Osteocyte (in vitro differentiated cells): ENCODE results near the gene AFF3. TPM values are rescaled to one million over a fixed set of nuclear protein-coding genes. Genes with fewer than 3 reads are reported as not detected.

ENCODE experiments used
- DNase-seq: peaks from one replicate; pipeline ENCODE4 v3.0.0; 2021; ENCODE audit warnings: mixed read lengths; ENCODE audit not compliant: unreplicated experiment; ENCODE audit errors: extremely low spot score
- H3K27ac Mint-ChIP-seq: one replicate; pipeline ENCODE4 v1.8.0; 2021; ENCODE audit warnings: mild to moderate bottlenecking, mixed read lengths; ENCODE audit not compliant: unreplicated experiment
- H3K27me3 Mint-ChIP-seq: one replicate; pipeline ENCODE4 v1.8.0; 2021; ENCODE audit warnings: mixed read lengths; ENCODE audit not compliant: unreplicated experiment
- H3K36me3 Mint-ChIP-seq: one replicate; pipeline ENCODE4 v1.8.0; 2021; ENCODE audit warnings: mixed read lengths; ENCODE audit not compliant: unreplicated experiment
- H3K4me1 Mint-ChIP-seq: one replicate; pipeline ENCODE4 v1.8.0; 2021; ENCODE audit warnings: mixed read lengths; ENCODE audit not compliant: unreplicated experiment
- H3K4me3 Mint-ChIP-seq: one replicate; pipeline ENCODE4 v1.8.0; 2021; ENCODE audit warnings: mild to moderate bottlenecking, moderate library complexity, mixed read lengths; ENCODE audit not compliant: unreplicated experiment
- H3K9me3 Mint-ChIP-seq: one replicate; pipeline ENCODE4 v1.8.0; 2021; ENCODE audit warnings: mixed read lengths; ENCODE audit not compliant: unreplicated experiment
- total RNA-seq: library from RNA; stranded (reverse); gene quantifications from 2 replicates; pipeline ENCODE4 v1.2.1, GENCODE V29; 2021
- TF ChIP-seq, protein P1 (sequence below): fragments of 200-600 bp; sonication (generic); IDR thresholded peaks from 2 replicates; pipeline ENCODE4 v1.5.0; 2021; ENCODE audit warnings: antibody characterized with exemption, mild to moderate bottlenecking, moderate library complexity

The AFF3 gene
- total RNA-seq, 1 donor from 2014 or later: 248 TPM

DNA sequence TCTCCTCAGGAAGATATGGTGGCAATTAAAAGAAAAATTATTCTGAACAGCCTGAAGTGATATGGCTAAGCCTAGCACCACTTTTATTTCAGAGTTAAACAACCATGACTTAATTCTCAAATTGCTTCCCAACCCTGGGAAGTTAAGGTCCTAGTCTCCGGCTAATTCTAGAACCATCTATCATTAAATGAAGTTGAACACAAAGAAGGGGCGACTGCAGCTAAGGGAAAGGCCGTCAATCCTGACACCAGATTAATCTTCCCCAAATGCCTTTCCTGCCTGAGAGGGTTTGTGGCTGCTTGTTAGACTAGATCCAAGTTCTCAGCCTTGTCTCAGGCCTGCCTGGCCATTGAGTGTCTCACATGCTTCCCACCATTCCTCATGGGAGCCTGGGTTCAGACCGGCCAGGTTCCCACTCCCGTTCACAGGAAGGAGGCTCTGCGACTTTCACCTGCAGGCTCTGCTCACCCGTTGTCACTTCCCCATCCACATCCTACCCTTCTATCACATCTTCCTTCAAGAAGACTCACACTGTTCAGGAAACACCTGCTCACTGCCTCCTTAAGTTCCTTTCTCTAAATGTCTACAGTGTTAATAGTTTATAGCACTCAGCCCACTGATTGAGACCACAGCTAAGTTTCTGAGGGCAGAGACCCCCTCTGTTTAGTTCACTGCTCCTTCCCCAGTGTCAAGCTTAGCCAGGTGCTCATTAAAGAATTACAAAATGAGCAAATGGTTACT is 369.6 kb downstream of the AFF3 start:
- peaks cover 14% of the 10 kb centered on the region for H3K9me3 Mint-ChIP-seq
- H3K27ac Mint-ChIP-seq: no peak overlapping the region
- H3K36me3 Mint-ChIP-seq: peaks cover 54% of the 10 kb centered on the region
- TF ChIP-seq, protein P1, sequence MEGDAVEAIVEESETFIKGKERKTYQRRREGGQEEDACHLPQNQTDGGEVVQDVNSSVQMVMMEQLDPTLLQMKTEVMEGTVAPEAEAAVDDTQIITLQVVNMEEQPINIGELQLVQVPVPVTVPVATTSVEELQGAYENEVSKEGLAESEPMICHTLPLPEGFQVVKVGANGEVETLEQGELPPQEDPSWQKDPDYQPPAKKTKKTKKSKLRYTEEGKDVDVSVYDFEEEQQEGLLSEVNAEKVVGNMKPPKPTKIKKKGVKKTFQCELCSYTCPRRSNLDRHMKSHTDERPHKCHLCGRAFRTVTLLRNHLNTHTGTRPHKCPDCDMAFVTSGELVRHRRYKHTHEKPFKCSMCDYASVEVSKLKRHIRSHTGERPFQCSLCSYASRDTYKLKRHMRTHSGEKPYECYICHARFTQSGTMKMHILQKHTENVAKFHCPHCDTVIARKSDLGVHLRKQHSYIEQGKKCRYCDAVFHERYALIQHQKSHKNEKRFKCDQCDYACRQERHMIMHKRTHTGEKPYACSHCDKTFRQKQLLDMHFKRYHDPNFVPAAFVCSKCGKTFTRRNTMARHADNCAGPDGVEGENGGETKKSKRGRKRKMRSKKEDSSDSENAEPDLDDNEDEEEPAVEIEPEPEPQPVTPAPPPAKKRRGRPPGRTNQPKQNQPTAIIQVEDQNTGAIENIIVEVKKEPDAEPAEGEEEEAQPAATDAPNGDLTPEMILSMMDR: no peak
- no peaks in the 10 kb centered on the region for H3K27me3 Mint-ChIP-seq
- H3K4me3 Mint-ChIP-seq: no peak overlapping the region
- peaks cover 48% of the 10 kb centered on the region for H3K4me1 Mint-ChIP-seq
- DNase-seq: no peak

DNA sequence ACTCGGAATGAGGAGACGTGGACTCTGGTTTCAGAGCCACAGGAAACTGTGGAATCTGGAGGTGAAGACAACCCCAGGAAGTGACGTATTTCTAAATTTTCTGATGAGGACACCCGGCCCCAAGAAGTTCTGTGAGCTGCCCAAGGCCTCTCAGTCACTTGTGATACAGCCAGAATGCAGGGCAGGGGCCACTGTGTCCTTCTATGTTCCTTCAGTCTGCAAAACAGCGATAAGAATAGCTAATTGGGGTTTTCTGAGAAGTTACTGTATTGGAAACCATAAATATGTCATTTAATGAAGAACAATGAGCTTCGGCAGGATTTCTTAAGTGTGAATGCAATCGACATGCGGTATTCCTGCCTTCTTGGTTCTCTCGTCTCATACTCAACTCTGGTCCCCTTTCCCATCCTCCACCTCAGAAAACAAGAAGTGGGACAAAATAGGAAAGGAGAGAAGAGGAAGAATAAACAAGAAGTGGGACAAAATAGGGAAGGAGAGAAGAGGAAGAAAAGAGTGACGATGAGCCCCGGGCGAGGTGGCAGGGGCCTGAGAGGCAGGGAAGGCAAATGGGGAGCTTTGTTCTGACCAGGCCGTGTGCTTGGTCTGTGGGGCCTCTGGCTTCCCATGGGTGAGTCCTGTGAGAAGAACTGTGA is 370.6 kb downstream of the AFF3 start:
- Mint-ChIP-seq H3K9me3 (peaks cover 14% of the 10 kb centered on the region), H3K27ac (peak overlapping the region; percentile 38), H3K4me1 (peaks cover 46% of the 10 kb centered on the region), H3K27me3 (no peaks in the 10 kb centered on the region), H3K4me3 (no peak overlapping the region), H3K36me3 (peaks cover 56% of the 10 kb centered on the region)
- no peak for DNase-seq
- TF ChIP-seq, protein P1: no peak

DNA sequence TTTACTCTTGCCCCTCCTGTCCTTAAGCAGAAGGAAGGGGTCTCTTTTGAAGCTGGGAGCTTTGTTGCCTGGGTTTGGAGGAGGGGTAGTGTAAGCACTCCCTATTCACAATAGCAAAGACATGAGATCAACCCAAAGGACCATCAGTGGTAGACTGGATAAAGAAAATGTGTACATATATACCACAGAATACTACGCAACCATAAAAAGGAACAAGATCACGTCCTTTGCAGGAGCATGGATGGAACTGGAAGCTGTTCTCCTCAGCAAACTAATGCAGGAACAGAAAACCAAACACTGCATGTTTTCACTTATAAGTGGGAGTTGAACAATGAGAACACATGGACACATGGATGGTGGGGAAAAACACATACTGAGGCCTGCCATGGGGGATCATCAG is 371.5 kb downstream of the AFF3 start:
- TF ChIP-seq, protein P1: no peak
- DNase-seq: no peak
- Mint-ChIP-seq H3K4me1 (peaks cover 36% of the 10 kb centered on the region), H3K4me3 (no peak overlapping the region), H3K27ac (no peak overlapping the region), H3K36me3 (peaks cover 55% of the 10 kb centered on the region), H3K9me3 (peaks cover 14% of the 10 kb centered on the region), H3K27me3 (no peaks in the 10 kb centered on the region)

DNA sequence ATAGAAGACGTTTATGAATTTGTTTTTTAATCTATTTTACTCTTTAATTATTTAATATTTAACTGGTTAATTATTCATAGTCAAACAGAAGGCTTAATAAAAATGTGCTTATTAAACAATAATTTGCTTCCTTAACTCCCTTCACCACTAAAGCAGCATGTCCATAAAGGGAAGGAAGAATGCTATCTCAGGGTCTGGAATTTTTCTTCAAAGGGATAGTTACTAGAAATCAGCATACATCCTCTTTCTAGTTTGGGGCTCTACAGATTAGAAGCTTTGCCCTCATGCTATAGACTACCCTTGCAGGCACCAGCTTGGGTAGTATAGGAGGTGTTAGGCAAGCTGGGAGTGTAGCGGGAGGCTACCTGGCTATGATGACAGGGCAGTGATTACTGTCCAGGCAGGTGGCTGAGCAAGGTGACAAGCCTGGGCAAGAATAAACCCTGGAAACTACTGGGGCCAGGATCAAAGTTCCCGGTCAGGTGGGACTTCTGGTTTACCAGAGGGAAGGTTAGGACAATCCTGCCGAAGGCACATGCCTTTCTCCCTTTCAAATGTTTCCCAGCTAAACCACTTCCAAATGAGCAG is 376.6 kb downstream of the AFF3 start:
- no peak overlapping the region for H3K27ac Mint-ChIP-seq

More for the DNA sequence above, 376.6 kb downstream of the AFF3 start:
- Mint-ChIP-seq H3K4me1 (peaks cover 18% of the 10 kb centered on the region), H3K9me3 (peaks cover 4% of the 10 kb centered on the region), H3K4me3 (no peak overlapping the region), H3K27me3 (no peaks in the 10 kb centered on the region), H3K36me3 (peaks cover 49% of the 10 kb centered on the region)
- TF ChIP-seq, protein P1: no peak
- DNase-seq: no peak
